Right lung (tissue), 5 donors: ENCODE measurements around the gene NPM3. TPM values are rescaled to one million over a fixed set of nuclear protein-coding genes. Genes with fewer than 3 reads are reported as not detected.

Experiments used
- DNase-seq, 2 donors: peaks; one replicate each; pipeline ENCODE4 v3.0.0-alpha.2; 2013
- polyA plus RNA-seq, 5 donors: library from polyadenylated mRNA; unstranded; fragments of 120-200 nt; gene quantifications; one replicate each; pipeline versions ENCODE4 v1.2.1 to v1.2.3, GENCODE V29; 2013; ENCODE audit warnings: inconsistent platforms in 1 of 5, low replicate concordance in 1 of 5; ENCODE audit not compliant: insufficient read length in 5 of 5, insufficient read depth in 1 of 5

The NPM3 gene
- polyA plus RNA-seq, 5 donors, result 49.0 to 68.1 (median 51.0) TPM

DNA sequence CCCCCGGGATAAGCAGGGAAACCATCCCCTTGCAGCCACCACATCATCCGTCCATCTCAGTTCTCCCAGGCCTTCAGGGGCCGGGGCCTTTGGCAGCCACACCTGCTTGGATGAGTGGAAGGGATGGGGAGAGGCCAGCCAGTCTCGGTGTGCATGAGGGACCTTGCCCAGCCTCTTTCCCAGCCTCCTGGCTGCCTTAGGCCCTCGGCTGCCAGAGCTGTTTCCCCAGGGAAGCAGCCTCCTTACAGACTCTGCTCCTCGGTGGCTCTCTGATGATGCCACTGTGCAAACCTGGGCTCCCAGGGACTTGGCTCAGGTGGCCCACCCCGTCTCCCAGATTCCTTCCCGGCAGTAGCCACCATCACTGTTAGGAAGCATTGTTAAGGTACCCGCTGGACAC is 22.0 kb downstream of the NPM3 start:
- no peak for DNase-seq

DNA sequence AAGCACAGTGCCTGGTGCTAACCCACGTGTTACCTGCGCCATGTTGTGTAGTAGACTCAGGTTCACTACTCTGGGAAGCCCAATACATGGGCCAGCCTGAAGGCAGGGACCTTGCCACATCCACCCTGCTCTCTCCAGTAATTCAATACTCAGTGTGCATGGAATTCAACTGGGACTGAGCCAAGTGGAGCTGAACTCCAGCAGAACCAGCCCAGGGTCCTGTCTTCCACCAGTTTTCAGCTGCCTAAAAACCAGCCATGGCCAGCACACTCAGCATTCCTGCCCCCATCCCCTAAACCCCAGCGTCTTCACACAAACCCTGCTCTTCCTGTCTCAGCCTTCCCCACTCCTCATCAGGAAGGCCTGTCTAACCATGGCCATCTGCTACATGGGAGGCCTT is 22.7 kb downstream of the NPM3 start:
- no peak for DNase-seq

DNA sequence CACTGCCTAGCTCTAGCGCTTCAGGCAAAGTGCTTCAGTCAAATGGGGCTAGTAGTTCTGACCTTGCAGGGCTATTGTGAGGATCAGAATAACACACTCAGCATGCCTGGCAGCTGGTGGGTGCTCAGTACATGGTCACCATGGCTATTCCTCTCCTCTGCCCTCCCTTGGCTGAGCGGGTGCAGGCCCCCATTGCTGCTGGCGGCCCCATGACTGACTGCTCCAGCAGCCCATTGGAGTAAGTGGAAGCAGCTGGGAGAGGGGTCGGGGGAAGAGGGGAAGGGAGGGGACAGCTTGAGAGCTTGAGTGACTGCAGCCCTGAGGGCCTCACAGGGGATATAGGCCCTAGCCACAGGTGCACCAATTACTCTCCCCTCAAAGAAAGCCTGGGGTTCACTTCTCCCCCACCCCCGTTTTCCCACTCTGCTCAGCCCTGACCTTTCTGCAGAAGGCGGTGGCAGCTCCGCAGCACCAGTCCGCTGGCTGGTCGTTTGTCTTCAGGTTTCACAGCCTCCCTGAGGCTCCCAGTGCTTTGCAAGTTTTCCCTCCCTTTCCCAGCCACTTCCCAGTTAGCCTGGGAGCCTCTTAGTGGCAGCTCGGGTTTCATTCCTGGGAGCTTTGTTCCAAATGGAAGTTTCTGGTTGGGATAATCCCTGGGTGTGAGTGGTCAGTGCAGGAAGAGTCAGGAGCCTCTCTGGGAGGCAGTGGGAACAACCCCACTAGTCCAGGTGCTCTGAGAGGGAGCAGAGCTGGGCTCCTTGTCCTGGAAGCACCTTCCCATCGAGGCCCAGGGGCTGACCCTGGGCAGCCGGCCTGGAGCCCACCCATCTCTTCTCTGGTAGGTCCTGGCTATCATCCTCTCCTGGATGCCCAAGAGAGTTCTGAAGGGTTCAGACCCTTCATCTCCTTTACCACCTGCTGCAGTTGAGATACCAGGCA is 23.7 kb downstream of the NPM3 start:
- no peak for DNase-seq

DNA sequence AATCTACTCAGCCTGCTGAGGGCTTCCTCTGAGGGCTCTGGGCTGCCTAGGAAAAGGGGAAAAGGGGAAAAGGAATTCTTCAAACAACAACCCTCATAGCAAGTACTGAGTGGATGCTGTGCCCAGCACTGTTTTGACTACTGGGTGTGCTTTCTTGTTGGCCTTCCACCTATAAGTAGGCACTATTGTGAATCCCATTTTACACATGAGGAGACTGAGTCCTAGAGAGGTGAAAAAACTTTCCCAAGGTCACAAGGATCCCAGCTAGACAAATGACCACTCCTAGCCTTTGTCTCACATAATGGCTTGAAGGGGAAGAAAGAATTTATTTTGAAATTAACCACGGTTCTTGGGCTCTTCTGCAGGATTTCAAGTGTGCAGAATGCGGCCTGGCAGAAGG is 24.4 kb downstream of the NPM3 start:
- DNase-seq, result no peak

DNA sequence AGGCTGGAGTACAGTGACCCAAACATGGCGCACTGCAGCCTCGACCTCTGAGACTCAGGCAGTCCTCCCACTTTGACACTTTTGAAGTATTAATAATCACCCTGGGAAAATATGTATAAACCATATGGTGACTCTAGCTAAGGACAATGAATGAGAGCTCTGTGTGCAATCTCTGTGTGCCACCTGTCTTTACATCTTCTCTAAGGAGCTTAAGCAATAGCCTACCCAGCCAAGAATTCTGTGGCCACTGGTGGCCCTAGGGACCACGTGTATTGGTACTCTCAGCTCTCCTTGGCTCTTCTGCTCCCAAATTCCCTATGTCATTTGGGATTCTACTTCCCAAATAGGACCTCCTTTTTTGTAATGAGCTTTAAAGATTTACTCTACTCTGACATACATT is 31.0 kb downstream of the NPM3 start:
- DNase-seq, result no peak

DNA sequence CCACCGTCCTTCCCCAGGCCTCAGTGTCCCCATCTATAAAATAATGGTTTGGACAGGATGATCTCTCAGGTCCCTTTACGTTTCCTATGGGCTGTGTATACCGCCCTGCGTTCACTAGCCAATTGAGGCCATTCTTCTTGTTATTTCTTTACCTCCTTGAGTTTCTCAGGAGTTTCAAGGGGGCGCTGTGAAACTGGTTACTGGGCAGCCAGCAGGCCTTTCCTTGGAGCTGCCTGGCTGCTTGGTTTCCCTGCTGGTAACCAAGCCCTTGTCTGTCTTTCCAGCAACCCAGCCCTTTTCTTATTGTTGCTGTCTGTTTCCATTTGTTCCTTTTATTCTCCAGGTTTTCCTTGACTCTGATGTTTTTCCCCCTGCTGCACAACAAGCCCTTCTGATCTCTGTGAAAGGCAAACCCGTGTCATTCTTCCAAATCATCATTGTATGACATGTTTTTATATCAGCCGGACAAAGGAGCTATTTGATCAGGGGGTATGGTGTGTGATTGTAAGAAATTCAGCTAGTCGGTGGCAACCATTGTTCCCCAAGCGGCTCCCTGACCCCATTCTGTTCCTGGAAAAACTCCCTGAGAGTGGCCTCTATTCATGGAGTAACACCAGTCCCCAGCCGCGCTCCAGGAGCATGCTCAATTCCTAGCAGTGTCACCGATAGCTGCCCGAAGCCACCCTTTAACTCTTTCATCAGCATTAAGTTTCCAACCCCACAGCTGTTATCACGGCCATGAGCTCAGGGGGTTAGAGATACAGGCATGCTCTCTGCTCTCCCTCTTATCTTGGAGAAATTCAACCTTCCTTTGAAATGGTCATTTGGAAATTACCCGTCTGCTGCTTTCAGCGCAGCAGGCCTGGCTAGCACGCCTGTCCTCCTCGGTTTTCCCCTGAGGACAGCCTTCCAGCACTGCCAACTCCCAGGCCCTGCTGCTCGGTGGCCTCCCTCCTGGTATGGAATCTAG is 33.9 kb downstream of the NPM3 start:
- no peak for DNase-seq

DNA sequence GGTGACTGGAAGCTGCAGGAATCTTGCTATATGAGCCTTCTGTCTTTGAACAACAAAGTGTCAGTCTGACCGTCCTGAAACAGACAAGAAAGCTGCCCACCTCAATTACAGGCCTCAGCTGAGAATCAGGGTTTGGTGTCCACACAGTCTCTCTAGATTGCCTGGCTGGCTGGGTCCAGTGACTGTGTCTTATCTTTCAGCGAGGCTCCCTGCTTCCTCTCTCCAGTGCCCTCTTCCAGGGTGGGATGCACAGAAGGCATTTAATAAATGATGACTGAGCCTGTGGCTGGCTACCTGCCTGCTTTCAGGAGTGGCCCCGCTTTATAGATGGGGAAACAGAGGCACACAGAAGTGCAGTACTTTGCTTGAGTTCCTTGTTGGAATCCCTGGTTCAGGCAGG is 34.8 kb downstream of the NPM3 start:
- DNase-seq, result no peak

DNA sequence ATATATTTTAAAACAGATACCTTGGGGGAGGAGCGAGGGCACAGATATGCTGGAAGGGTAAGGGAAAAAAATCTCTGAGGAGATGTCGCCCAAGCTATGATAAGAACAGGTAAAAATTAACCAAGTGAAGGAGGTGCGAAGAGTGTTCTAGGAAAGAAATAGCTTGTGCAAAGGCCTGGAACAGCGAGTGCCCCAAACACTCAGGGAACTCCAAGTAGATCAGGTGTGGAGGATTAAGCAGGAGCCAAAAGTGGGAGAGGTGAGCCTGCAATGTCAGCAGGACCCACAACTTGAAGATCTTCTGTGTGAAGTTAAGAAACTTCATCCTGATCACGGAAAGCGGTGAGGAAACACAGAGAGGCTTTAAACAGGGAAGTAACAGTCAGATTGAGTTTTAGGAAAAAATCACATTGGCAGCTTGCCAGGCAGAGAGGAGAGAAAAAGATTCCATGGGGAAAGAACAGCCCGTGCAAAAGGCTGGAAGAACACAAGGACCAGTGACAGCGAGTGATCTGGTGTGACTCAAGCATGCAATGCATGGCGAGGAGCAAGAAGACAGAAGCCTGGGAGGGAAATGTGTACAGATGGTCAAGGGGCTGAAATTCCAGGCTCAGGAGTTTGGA is 38.1 kb downstream of the NPM3 start:
- DNase-seq, result no peak

DNA sequence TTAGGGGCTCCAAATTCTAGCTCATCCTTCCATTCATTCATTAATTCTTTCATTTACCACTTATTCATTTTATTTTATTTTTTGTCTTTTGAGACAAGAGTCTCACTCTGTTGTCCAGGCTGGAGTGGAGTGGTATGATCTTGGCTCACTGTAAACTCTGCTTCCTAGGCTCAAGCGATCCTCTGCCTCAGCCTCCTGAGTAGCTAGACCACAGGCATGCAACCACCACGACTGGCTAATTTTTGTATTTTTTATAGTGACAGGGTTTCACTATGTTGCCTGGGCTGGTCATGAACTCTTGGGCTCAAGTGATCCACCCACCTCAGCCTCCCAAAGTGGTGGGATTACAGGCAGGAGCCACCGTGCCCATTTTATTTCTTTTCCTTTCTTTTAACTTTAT is 39.0 kb downstream of the NPM3 start:
- DNase-seq, result no peak

DNA sequence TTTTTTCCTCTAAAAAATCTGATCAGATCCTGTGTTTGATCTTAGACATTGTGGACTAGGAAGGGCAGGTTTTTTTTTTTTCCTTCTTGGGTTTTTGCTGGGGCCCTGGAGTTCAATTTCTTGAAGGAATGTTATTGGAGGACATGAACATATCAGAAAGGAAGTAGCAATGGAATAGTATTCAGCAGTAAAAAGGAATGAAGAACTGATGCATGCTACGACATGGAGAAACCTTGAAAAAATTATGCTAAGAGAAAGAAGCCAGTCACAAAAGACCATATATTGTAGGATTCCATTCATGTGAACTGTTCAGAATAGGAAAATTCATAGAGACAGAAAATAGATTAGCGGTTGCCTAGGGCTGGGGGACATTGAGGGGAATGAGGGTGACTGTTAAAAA is 41.3 kb downstream of the NPM3 start:
- DNase-seq, result no peak

DNA sequence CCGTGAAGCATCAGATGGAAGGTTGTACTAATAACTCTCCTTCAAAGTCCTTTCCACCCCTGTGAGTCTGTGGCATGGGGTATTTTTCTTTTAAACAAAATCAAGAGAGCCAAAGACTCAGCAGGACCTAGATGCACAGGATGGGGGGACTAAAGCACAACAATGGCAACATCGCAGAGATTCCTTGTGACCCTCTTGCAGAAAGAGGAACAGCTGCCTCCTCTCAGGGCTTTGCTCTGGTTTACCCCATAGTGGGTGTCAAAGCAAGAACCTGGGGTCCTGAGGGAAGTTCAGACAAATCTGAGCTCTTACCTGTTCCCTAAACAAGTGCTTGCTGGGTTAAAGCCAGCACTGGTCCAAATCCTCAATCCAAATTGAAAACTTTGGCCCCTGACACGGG is 46.6 kb downstream of the NPM3 start:
- DNase-seq, result no peak

DNA sequence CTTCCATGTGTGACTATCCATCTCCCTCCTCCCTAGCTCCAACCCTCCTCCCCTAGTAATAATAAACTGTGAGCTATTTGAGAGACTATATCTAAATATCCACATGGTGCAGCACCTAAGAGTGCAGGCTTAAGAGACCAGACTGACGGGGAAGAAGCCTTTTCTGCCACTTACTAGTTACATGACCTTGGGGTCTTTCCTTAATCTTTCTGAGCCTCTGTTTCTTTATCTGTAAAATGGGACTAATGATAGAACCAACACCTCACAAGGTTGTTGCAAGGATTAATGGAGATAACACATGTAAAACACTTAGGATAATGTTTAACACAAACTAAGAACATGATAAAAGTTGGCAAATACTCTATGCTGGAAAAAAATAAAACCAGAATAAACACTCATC is 51.1 kb downstream of the NPM3 start:
- no peak for DNase-seq

Other genes starting within 250 kb of the NPM3 start
- gene POLL, start 195.2 kb downstream of the NPM3 start, polyA plus RNA-seq, result 10 to 100 TPM; 31.4 to 37.4 (median 34.8) TPM
- 10 to 100 TPM; 32.1 to 35.2 (median 34.0) TPM for gene DPCD, start 195.1 kb downstream of the NPM3 start, polyA plus RNA-seq
- 10 to 100 TPM; 44.6 to 51.8 (median 50.0) TPM for gene FBXW4, start 88.3 kb downstream of the NPM3 start, polyA plus RNA-seq
- gene FGF8, start 7.3 kb downstream of the NPM3 start, polyA plus RNA-seq, result under 1 TPM in 1 of 5 donors, not detected in 4; 0.19 TPM
- gene OGA, start 35.0 kb upstream of the NPM3 start, polyA plus RNA-seq, result 100 to 1,000 TPM; 166 to 263 (median 238) TPM
- gene KCNIP2, start 60.4 kb upstream of the NPM3 start, polyA plus RNA-seq, result 1 to 10 TPM; 5.9 to 8.4 (median 7.5) TPM